Adrenal gland (tissue), 12 donors: ENCODE measurements around the gene OR51B2. TPM values are rescaled to one million over a fixed set of nuclear protein-coding genes. Genes with fewer than 3 reads are reported as not detected.

Source experiments
- DNase-seq, 7 donors: peaks; one replicate each; pipeline ENCODE4 v3.0.0-alpha.2; 2019 to 2020
- H3K27ac ChIP-seq, 5 donors: fragments of 200-600 bp; sonication (generic) in 4 of 5; 1 replicate in 3 of 5; 2 replicates in 2 of 5; pipeline versions ENCODE4 v1.5.1 to v1.8.0; 2016 to 2020; ENCODE audit warnings: mild to moderate bottlenecking in 1 of 5
- H3K27me3 ChIP-seq: fragments of 200-600 bp; 2 replicates; pipeline ENCODE4 v1.8.0; 2021
- H3K36me3 ChIP-seq, 2 donors: fragments of 200-600 bp; replicated peaks in 1 of 2; 1 replicate in 1 of 2; 2 replicates in 1 of 2; pipeline versions ENCODE4 v1.5.1 to v1.8.0; 2018 to 2022
- H3K4me1 ChIP-seq, 2 donors: fragments of 200-600 bp; replicated peaks in 1 of 2; 1 replicate in 1 of 2; 2 replicates in 1 of 2; pipeline versions ENCODE4 v1.5.1 to v1.8.0; 2018 to 2021
- H3K4me3 ChIP-seq, 4 donors: fragments of 200-600 bp; sonication (generic) in 3 of 4; one replicate each; pipeline ENCODE4 v1.5.1; 2016 to 2018
- H3K9me3 ChIP-seq, 3 donors: fragments of 200-600 bp; sonication (generic) in 1 of 3; replicated peaks in 1 of 3; 1 replicate in 2 of 3; 2 replicates in 1 of 3; pipeline versions ENCODE4 v1.5.1 to v1.8.0; 2016 to 2021
- POLR2A ChIP-seq, 2 donors: fragments of 450-650 bp; IDR thresholded peaks; one replicate each; pipeline ENCODE4 v1.6.1; 2017; ENCODE audit warnings: antibody characterized with exemption in 2 of 2, mild to moderate bottlenecking in 2 of 2, moderate library complexity in 1 of 2
- WGBS, 4 donors: extraction: QIAGEN DNeasy Blood & Tissue Kit in 2 of 4; methylation state at CpG; one replicate each; pipeline versions ENCODE4 v1.1.5 to v1.1.7; 2013 to 2017; 5-methylcytosine and 5-hydroxymethylcytosine counted together
- intact Hi-C, 2 donors: fragments of 100-400 bp; cut with DNase I; formaldehyde crosslinking; loops; one replicate each; pipeline versions ENCODE4 v1.14.1 to v1.15.0; 2022 to 2023
- polyA plus RNA-seq, 3 donors: library from polyadenylated mRNA; stranded (reverse); fragments of 200-250 nt in 2 of 3; fragments of 350-450 nt in 1 of 3; fragmentation: Illumina TruSeq in 1 of 3; extraction: RNeasy Lipid Tissue Mini Kit (QIAGEN cat#74804) in 1 of 3; gene quantifications; one replicate each; pipeline ENCODE4 v1.2.3, GENCODE V29; 2013 to 2014
- total RNA-seq, 9 donors: library from RNA; depleted of rRNA in 4 of 9; stranded (reverse); fragments of >200 nt in 4 of 9; fragments of 120-200 nt in 1 of 9; fragmentation: NEBNext Ultra II Directional in 1 of 9; extraction: Animal tissue kit (Norgen Biotek cat#: 25700) in 1 of 9; gene quantifications; one replicate each; pipeline versions ENCODE4 v1.1.0 to v1.2.4, GENCODE V29; 2013 to 2023
- TF ChIP-seq, protein P1 (sequence below), 6 experiments: fragments of 450-650 bp in 4 of 6; fragments of 200-600 bp in 2 of 6; sonication (generic) in 1 of 6; IDR thresholded peaks; 1 replicate in 5 of 6; 2 replicates in 1 of 6; pipeline versions ENCODE4 v1.5.1 to v1.8.0; 2016 to 2021; ENCODE audit warnings: antibody characterized with exemption in 6 of 6, mild to moderate bottlenecking in 2 of 6, moderate library complexity in 1 of 6
- donor health status: healthy with polysubstance abuse.
- donor health status: Bipolar disorder and iron deficiency.
- donor health status: DM: yes; HTN: yes; CAD: no.
- donor health status: DM: no; HTN: no; CAD: no.
- donor health status: DM: no; HTN: no; CAD: no.
- donor health status: DM: yes; HTN: yes; CAD: no.

OR51B2 gene
- total and polyA plus RNA-seq, 12 donors = 0.33 to 1.3 TPM; not detected in 10

DNA sequence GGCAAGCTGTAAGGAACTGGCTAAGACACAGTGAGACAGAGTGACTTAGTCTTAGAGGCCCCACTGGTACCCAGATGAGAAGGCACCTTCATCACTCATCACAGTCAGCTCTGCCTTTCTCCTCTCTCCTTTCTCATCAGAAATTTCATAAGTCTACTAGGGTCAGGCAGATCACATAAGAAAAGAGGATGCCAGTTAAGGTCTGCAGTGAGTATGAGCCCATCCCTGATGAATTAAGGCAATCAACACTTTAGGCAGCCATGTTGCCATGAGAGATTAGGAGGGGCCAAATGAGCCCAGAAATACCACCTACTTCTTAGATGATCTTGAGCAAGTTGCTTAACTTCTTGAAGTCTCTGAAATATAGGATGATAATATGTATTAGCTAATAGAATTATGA lies 42.5 kb downstream of the OR51B2 start:
- no peak for DNase-seq
- no peaks in the 10 kb centered on the region for H3K4me1 ChIP-seq
- intact Hi-C loops = no loop called here
- H3K36me3 ChIP-seq = no peaks in the 10 kb centered on the region
- H3K4me3 ChIP-seq = no peak overlapping the region
- no peaks in the 10 kb centered on the region for H3K9me3 ChIP-seq
- no peaks in the 10 kb centered on the region for H3K27me3 ChIP-seq
- TF ChIP-seq POLR2A (IDR thresholded peaks at IDR 0.05) = no peak
- TF ChIP-seq, protein P1, sequence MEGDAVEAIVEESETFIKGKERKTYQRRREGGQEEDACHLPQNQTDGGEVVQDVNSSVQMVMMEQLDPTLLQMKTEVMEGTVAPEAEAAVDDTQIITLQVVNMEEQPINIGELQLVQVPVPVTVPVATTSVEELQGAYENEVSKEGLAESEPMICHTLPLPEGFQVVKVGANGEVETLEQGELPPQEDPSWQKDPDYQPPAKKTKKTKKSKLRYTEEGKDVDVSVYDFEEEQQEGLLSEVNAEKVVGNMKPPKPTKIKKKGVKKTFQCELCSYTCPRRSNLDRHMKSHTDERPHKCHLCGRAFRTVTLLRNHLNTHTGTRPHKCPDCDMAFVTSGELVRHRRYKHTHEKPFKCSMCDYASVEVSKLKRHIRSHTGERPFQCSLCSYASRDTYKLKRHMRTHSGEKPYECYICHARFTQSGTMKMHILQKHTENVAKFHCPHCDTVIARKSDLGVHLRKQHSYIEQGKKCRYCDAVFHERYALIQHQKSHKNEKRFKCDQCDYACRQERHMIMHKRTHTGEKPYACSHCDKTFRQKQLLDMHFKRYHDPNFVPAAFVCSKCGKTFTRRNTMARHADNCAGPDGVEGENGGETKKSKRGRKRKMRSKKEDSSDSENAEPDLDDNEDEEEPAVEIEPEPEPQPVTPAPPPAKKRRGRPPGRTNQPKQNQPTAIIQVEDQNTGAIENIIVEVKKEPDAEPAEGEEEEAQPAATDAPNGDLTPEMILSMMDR (IDR thresholded peaks at IDR 0.05) = no peak
- no peak overlapping the region for H3K27ac ChIP-seq

DNA sequence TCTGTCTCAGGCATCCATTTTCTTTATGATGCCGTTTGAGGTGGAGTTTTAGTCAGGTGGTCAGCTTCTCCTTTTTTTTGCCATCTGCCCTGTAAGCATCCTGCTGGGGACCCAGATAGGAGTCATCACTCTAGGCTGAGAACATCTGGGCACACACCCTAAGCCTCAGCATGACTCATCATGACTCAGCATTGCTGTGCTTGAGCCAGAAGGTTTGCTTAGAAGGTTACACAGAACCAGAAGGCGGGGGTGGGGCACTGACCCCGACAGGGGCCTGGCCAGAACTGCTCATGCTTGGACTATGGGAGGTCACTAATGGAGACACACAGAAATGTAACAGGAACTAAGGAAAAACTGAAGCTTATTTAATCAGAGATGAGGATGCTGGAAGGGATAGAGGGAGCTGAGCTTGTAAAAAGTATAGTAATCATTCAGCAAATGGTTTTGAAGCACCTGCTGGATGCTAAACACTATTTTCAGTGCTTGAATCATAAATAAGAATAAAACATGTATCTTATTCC lies 43.5 kb downstream of the OR51B2 start:
- Histone ChIP-seq H3K27ac (peak overlapping the region in 2 of 5 donors; percentile 27 to 48), H3K4me3 (no peak overlapping the region), H3K36me3 (no peaks in the 10 kb centered on the region), H3K4me1 (no peaks in the 10 kb centered on the region), H3K27me3 (no peaks in the 10 kb centered on the region), H3K9me3 (no peaks in the 10 kb centered on the region)
- no peak for TF ChIP-seq POLR2A (IDR thresholded peaks at IDR 0.05)
- TF ChIP-seq, protein P1 (IDR thresholded peaks at IDR 0.05) = no peak
- intact Hi-C loops = no loop called here
- peak; percentile 84 to 95 (median 94) for DNase-seq
- 22 to 32% (median 28%) methylated on average over 3 of the region's 3 CpGs for WGBS, 4 donors

DNA sequence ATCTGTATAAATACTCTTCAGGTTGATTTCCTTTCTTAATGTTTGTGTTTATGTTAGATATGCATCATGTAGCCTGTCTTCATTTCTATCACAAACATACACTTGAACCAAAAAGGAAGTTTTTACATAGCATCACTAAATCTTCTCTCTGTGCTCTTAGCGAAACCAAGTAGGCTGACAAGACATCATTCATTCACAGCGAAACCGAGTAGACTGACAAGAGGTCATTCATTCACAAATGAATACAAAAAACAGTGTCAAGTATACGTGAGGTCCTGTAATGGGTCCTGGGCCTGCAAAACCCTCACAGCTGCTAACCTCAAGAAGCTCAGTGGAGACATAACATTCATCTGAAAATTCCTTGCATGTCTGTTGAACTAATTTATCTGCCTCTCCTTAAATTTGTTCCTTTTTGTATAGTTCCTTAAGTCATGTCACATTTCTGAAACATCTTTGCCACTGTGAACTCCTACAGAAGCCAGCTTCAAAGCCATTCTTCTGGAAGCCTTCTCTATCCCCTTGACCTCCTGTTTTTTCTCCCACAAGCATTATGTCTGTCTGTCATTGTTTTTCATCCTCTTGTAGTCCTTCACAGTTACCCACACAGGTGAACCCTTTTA lies 44.5 kb downstream of the OR51B2 start:
- H3K27ac ChIP-seq = no peak overlapping the region
- no peak for TF ChIP-seq POLR2A (IDR thresholded peaks at IDR 0.05)
- TF ChIP-seq, protein P1 (IDR thresholded peaks at IDR 0.05) = no peak
- DNase-seq = no peak
- no peak overlapping the region for H3K4me3 ChIP-seq
- H3K36me3 ChIP-seq = no peaks in the 10 kb centered on the region
- no peaks in the 10 kb centered on the region for H3K27me3 ChIP-seq
- no peaks in the 10 kb centered on the region for H3K4me1 ChIP-seq
- WGBS, 4 donors = 71 to 79% (median 76%) methylated on average over 4 of the region's 4 CpGs
- intact Hi-C loops = no loop called here
- no peaks in the 10 kb centered on the region for H3K9me3 ChIP-seq

DNA sequence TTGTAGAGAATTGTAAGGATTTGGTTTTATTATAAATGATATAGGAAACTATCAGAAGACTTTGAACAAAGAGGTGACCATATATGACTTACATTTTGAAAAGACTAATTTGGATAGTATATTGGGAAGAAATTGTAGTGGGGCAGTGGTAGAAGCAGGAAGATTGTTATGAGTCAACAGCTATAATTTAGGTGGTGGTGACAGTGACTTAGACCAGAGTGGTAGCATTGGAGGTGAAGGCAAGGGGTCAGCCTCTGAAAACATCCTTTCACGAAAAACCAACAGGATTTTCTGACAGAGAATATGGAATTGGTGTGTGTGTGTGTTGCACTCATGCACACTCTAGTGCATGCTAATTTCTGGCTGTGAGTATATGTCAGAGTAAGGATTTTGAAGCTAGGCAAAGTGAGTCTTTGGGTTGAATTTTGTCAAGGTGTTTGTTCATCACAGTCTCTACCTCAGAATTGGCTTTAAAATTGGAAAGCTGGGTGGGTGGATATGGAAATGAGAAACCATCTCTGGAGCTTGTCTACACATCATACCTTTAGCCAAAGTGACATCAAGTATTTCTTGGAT lies 46.2 kb downstream of the OR51B2 start:
- Histone ChIP-seq H3K27ac (no peak overlapping the region), H3K9me3 (no peaks in the 10 kb centered on the region), H3K4me3 (no peak overlapping the region), H3K36me3 (no peaks in the 10 kb centered on the region), H3K4me1 (no peaks in the 10 kb centered on the region), H3K27me3 (no peaks in the 10 kb centered on the region)
- TF ChIP-seq POLR2A (IDR thresholded peaks at IDR 0.05) = no peak
- TF ChIP-seq, protein P1 (IDR thresholded peaks at IDR 0.05) = no peak
- intact Hi-C loops = no loop called here
- DNase-seq = no peak
- WGBS, 4 donors = 57 to 76% (median 68%) methylated on average over 1 of the region's 1 CpG
